GM10266 (cell line): ENCODE results near the gene RAP1GAP.
"Not testable (repeated sequence)": the region's sequence is repeated elsewhere in the genome, so short reads cannot be mapped to it uniquely, and the experiment has no call there.

ENCODE experiments used
- DNase-seq: peaks from one replicate; pipeline ENCODE4 v3.0.0; 2012; ENCODE audit errors: extremely low spot score
- TF ChIP-seq, protein P1 (sequence below): IDR thresholded peaks from 2 replicates; pipeline ENCODE4 v1.5.1; 2012; ENCODE audit warnings: mild to moderate bottlenecking, low read depth; ENCODE audit not compliant: control insufficient read depth, insufficient read depth; ENCODE audit errors: missing control alignments

The RAP1GAP gene

DNA sequence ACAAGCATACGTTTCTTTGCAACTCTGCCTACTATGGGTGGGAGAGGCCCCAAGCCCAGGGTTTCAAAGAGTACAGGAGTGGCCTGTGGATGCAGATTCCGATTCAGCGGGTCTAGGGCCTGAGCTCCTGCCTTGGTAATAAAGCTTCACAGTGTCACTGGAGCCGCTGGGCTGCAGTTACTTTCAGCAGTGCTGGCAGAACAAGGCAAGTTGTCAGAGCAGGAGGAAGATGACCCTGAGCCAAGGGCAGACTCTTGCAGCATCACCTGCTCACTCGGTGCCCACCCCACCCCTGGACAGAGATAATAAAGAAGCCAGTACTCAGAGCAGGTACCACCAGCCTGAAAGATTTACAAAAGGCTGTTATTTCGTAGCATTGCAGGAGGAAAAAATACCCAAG lies 8.0 kb upstream of the RAP1GAP start:
- no peak for DNase-seq
- TF ChIP-seq, protein P1, sequence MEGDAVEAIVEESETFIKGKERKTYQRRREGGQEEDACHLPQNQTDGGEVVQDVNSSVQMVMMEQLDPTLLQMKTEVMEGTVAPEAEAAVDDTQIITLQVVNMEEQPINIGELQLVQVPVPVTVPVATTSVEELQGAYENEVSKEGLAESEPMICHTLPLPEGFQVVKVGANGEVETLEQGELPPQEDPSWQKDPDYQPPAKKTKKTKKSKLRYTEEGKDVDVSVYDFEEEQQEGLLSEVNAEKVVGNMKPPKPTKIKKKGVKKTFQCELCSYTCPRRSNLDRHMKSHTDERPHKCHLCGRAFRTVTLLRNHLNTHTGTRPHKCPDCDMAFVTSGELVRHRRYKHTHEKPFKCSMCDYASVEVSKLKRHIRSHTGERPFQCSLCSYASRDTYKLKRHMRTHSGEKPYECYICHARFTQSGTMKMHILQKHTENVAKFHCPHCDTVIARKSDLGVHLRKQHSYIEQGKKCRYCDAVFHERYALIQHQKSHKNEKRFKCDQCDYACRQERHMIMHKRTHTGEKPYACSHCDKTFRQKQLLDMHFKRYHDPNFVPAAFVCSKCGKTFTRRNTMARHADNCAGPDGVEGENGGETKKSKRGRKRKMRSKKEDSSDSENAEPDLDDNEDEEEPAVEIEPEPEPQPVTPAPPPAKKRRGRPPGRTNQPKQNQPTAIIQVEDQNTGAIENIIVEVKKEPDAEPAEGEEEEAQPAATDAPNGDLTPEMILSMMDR, result no peak

DNA sequence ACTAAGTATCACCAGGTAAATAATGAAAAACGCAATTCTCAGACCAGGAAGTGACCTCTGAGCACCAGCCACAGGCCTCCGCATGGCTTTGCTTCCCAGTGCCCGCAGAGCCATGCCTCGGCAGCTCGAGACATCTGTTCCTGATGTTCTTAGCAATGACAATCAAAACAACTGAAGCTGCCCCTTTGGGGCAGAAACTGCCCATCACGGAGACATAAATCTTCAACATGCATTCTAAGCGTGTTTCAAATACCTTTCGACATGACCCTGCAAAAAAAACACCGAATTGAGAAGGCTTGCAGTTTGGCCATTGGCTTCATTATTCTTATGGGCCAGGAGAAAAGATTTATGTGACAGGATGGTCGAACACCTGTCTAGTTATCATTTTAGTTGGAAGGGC lies 5.8 kb upstream of the RAP1GAP start:
- TF ChIP-seq, protein P1, result no peak
- DNase-seq, result no peak

DNA sequence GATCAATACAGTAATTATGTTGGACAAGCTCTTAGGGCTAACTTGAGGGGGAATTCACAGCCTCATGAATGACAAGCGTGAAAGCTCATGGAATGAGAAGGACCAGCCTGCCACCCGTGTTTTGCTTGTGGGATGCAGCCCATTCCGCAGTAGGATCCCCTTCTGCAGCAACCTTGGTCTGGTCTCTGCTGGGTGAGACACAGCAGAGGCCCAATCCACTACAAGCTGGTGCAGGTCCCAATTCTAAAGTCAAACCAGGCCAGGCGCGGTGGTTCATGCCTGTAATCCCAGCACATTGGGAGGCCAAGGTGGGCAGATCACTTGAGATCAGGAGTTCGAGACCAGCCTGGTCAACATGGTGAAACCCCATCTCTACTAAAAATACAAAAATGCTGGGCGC lies 4.7 kb upstream of the RAP1GAP start:
- DNase-seq, result not testable (repeated sequence)

DNA sequence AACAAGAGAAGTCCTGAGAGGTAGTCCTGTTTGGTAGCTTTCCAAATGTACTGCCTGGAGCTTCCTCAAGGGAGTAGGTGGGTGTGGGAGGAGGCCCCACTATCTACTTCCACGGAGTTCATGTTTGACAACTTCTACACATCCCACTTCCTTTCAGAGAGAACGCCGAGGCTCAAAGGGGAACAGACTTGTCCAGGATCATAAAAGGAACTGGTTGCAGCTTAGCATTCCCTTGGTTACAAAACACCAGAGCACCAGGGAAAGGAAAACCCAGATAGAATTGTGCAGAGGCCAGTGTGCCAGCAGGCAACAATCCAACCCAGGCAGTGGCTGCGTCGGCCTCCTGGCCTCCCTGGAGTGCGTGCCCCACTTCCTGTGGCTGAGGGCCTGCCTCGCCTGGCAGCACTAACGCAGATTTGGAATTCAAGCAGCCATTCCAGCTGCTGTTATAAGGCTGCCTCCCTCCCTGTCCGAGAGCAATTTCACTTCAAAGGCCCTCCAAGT lies 4.2 kb upstream of the RAP1GAP start:
- DNase-seq, result no peak

DNA sequence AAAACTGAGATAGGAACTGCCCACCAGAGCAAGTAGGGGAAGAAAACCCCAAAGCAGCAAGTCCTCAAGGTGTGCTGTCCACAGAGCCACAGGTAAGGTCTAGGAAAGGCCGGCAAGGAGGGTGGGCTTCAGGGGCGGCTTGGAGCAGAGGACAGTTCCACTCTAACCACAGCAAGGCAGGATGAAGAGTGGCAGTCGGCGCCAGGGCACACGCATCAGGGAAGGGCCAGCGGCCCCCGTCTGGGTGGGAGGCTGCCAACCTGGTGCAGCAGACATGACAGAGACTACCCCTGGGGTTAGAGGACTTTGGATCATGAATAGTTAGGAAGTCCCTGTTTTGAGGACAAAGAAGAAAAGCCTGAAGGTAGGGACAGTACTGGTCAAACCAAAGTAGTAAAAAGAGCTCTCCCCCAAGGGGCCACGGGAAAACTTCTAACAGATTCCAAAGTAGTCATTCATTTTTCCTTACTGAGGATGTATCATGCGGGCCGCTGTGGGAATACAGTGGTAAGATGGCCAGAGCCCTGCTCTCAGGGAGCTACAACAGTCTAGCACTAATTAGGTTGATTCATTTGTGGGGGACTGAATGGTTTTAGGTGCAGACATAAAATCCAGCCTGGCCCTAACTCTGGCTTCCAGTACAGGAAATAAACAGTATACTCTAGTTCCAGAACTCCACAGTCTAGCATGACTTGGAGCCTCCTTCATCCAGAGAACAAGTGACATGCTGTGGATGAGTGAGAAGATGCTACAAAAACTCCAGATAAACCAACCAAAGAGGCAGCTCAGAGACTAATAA lies 3.5 kb upstream of the RAP1GAP start:
- TF ChIP-seq, protein P1, result no peak
- no peak for DNase-seq

More for the DNA sequence above, 4.2 kb upstream of the RAP1GAP start:
- TF ChIP-seq, protein P1, result no peak

DNA sequence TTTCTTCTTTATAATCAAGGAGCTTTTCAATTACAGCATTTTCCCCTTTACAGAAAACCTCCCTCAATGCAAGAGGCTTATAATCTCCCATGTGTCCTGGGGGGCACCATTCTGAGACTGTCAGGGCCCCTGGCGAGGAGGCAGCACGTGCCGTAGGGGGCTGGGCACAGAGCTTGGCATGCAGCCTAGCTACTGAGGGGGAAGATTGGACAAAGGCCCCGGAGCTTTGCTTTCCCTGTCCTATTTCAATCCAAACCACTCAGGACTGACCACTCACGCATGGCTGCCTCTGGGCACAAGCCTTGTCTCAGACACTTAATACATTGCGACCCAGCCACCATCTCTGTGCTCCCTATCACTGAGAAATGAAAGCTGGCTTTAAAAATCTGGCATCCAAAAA lies 2.8 kb upstream of the RAP1GAP start:
- TF ChIP-seq, protein P1, result no peak
- DNase-seq, result no peak

DNA sequence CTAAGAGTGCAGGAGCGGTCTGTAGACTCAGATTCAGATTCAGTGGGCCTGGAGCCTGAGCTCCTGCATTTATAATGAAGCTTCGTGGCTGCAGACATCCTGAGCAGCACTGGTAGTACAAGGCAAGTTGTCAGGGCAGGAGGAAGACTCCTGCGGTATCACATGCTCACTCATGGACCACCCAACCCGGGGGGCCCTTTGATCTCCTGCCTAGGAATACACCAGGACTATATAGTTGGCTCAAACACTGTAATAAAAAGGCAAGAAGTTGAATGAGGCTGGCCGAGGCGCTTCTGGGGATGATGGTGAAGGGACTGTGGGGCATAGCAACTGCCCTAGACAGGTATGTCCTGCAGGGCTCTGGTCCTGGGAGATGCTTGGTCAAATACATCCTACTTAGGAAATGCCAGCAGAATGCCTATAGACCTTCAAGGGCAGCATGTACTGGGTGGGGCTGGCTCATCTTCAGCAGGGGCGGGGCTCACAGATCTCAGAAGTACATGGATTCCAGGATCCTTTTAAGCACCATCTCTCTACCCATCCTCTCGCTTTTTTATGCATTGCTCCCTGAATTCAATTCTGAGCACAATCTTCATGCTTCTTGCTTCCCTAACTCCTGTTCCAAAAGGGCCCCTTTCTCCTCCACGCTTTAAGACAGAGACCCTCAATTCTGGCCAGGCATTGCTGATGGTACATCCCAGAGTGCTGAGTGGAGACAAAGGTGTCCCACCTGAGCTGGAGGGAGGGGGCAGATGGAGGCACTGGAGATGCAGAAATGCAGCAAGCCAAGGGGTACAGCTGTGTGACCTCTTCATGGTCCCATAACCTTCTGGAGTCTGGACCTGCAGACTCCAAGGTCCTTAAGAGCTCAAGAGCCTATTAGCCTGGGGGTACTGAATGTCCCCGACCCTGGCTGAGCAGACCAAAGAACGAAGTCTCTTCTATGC lies 2.1 kb upstream of the RAP1GAP start:
- no peak for DNase-seq
- TF ChIP-seq, protein P1, result no peak
